Mesendoderm (in vitro differentiated cells): ENCODE measurements around the gene KRTAP19-7. TPM values are rescaled to one million over a fixed set of nuclear protein-coding genes. Genes with fewer than 3 reads are reported as not detected.

Experiments
- DNase-seq: peaks from one replicate; pipeline ENCODE4 v3.0.0; 2013
- H2AK5ac ChIP-seq: 2 replicates; pipeline ENCODE4 v1.6.1; 2013; ENCODE audit warnings: low read length, inconsistent platforms
- H2BK120ac ChIP-seq: 2 replicates; pipeline ENCODE4 v1.6.1; 2013; ENCODE audit warnings: low read depth, mild to moderate bottlenecking, low read length, moderate library complexity, mixed read lengths
- H2BK15ac ChIP-seq: replicated peaks from 2 replicates; pipeline ENCODE4 v1.6.1; 2013; ENCODE audit warnings: low read depth, mild to moderate bottlenecking, moderate library complexity
- H2BK5ac ChIP-seq: 2 replicates; pipeline ENCODE4 v1.6.1; 2013; ENCODE audit warnings: low read length, inconsistent platforms
- H3K18ac ChIP-seq: 2 replicates; pipeline ENCODE4 v1.6.1; 2013; ENCODE audit warnings: mild to moderate bottlenecking, low read length, mixed read lengths
- H3K23ac ChIP-seq: one replicate; pipeline ENCODE4 v1.6.1; 2013; ENCODE audit warnings: low read length
- H3K27ac ChIP-seq: 2 replicates; pipeline ENCODE4 v1.5.1; 2013; ENCODE audit warnings: low read depth, mild to moderate bottlenecking, inconsistent platforms, low read length, moderate library complexity
- H3K27me3 ChIP-seq: 2 replicates; pipeline ENCODE4 v1.6.1; 2013; ENCODE audit warnings: low read length, control low read depth, mild to moderate bottlenecking, inconsistent platforms; ENCODE audit not compliant: insufficient read depth, poor library complexity
- H3K36me3 ChIP-seq: 2 replicates; pipeline ENCODE4 v1.6.1; 2013; ENCODE audit warnings: low read length, inconsistent platforms; ENCODE audit not compliant: control insufficient read depth, insufficient read depth
- H3K4ac ChIP-seq: one replicate; pipeline ENCODE4 v1.6.1; 2013; ENCODE audit warnings: low read depth, mild to moderate bottlenecking, low read length, moderate library complexity
- H3K4me1 ChIP-seq: 2 replicates; pipeline ENCODE4 v1.6.1; 2013; ENCODE audit warnings: low read depth, low read length, inconsistent platforms; ENCODE audit not compliant: control insufficient read depth
- H3K4me2 ChIP-seq: 2 replicates; pipeline ENCODE4 v1.6.1; 2013; ENCODE audit warnings: low read length
- H3K4me3 ChIP-seq: 2 replicates; pipeline ENCODE4 v1.5.1; 2013; ENCODE audit warnings: mild to moderate bottlenecking, low read length
- H3K56ac ChIP-seq: one replicate; pipeline ENCODE4 v1.6.1; 2013; ENCODE audit warnings: low read length
- H3K79me1 ChIP-seq: 2 replicates; pipeline ENCODE4 v1.6.1; 2013; ENCODE audit warnings: low read length, inconsistent platforms
- H3K79me2 ChIP-seq: 2 replicates; pipeline ENCODE4 v1.6.1; 2013; ENCODE audit warnings: mild to moderate bottlenecking, low read length; ENCODE audit not compliant: control insufficient read depth, insufficient read depth
- H3K9ac ChIP-seq: 2 replicates; pipeline ENCODE4 v1.6.1; 2013; ENCODE audit warnings: low read length, inconsistent platforms
- H4K5ac ChIP-seq: one replicate; pipeline ENCODE4 v1.6.1; 2013; ENCODE audit warnings: low read length
- H4K8ac ChIP-seq: one replicate; pipeline ENCODE4 v1.6.1; 2013; ENCODE audit warnings: low read depth, mild to moderate bottlenecking, control low read depth, low read length, moderate library complexity
- WGBS: extraction: QIAGEN DNeasy Blood & Tissue Kit; methylation state at CpG from one replicate; pipeline ENCODE4 v1.1.7; 2013; ENCODE audit warnings: low lambda C conversion rate, missing lambda C conversion rate; ENCODE audit not compliant: insufficient coverage; ENCODE audit errors: extremely low coverage; 5-methylcytosine and 5-hydroxymethylcytosine counted together
- small RNA-seq: library from polyadenylated mRNA; stranded (forward); fragments of <200 nt; extraction: miRNeasy Mini kit (QIAGEN cat#:217004); gene quantifications from one replicate; pipeline ENCODE3, GENCODE V24; 2013; ENCODE audit not compliant: insufficient read depth

Gene KRTAP19-7

GRCh38 chr21:30515681-30516080, 45.4 kb downstream of the KRTAP19-7 start:
- no peak overlapping the region for H2AK5ac ChIP-seq
- no peak overlapping the region for H2BK5ac ChIP-seq
- no peaks in the 10 kb centered on the region for H3K36me3 ChIP-seq
- no peak for DNase-seq
- H3K4me3 ChIP-seq = no peak overlapping the region
- H3K9ac ChIP-seq = no peak overlapping the region
- H3K56ac ChIP-seq = no peak overlapping the region
- no peaks in the 10 kb centered on the region for H3K27me3 ChIP-seq
- no peak overlapping the region for H3K4ac ChIP-seq
- H4K5ac ChIP-seq = no peak overlapping the region
- no CpG with 5 or more reads among the region's 1 CpG for WGBS
- H2BK15ac ChIP-seq = no peak overlapping the region
- H3K79me1 ChIP-seq = no peaks in the 10 kb centered on the region
- no peak overlapping the region for H3K18ac ChIP-seq
- no peaks in the 10 kb centered on the region for H3K4me1 ChIP-seq
- H3K27ac ChIP-seq = no peak overlapping the region
- no peak overlapping the region for H3K4me2 ChIP-seq
- no peak overlapping the region for H4K8ac ChIP-seq
- H3K23ac ChIP-seq = no peak overlapping the region
- no peaks in the 10 kb centered on the region for H3K79me2 ChIP-seq
- H2BK120ac ChIP-seq = no peak overlapping the region

Small RNA genes lying within 50 kb of the gene (small RNA-seq; reads per million reads assigned to genes)
- gene AP000567.1 (not detected), gene KRTAP19-10P (not detected), gene KRTAP19-11P (not detected), gene KRTAP22-1 (not detected), gene KRTAP22-2 (not detected)
